ENCODE results near the gene ARHGAP23.
"Not testable (repeated sequence)": the region's sequence is repeated elsewhere in the genome, so short reads cannot be mapped to it uniquely, and the experiment has no call there.

The ARHGAP23 gene

GRCh38 chr17:38421871-38422827, 6.1 kb upstream of the ARHGAP23 start:
- DNase-seq = no peak

- no peak for DNase-seq
Observed at GRCh38 chr17:38424297-38424972, 3.8 kb upstream of the ARHGAP23 start.

- DNase-seq = no peak
Observed at GRCh38 chr17:38425031-38425430, 3.2 kb upstream of the ARHGAP23 start.

GRCh38 chr17:38425744-38426143, 2.5 kb upstream of the ARHGAP23 start:
- no peak for DNase-seq

- no peak for DNase-seq
Observed at GRCh38 chr17:38426441-38426840, 1.8 kb upstream of the ARHGAP23 start.

- no peak for DNase-seq
Observed at GRCh38 chr17:38427160-38427949, 909 bp upstream of the ARHGAP23 start.

GRCh38 chr17:38428643-38429371, 543 bp downstream of the ARHGAP23 start:
- DNase-seq = no peak

- DNase-seq = no peak
Observed at GRCh38 chr17:38429476-38430100, 1.3 kb downstream of the ARHGAP23 start.

GRCh38 chr17:38430316-38430715, 2.1 kb downstream of the ARHGAP23 start:
- no peak for DNase-seq

- DNase-seq = no peak
Observed at GRCh38 chr17:38430822-38431221, 2.6 kb downstream of the ARHGAP23 start.

GRCh38 chr17:38431346-38432145, 3.3 kb downstream of the ARHGAP23 start:
- no peak for DNase-seq

GRCh38 chr17:38434178-38434665, 6.0 kb downstream of the ARHGAP23 start:
- DNase-seq = no peak

GRCh38 chr17:38435795-38436194, 7.5 kb downstream of the ARHGAP23 start:
- DNase-seq = no peak

- no peak for DNase-seq
Observed at GRCh38 chr17:38436386-38436785, 8.1 kb downstream of the ARHGAP23 start.

GRCh38 chr17:38437313-38437712, 9.0 kb downstream of the ARHGAP23 start:
- not testable (repeated sequence) for DNase-seq

- no peak for DNase-seq
Observed at GRCh38 chr17:38439436-38439835, 11.2 kb downstream of the ARHGAP23 start.

- no peak for DNase-seq
Observed at GRCh38 chr17:38440614-38441397, 12.5 kb downstream of the ARHGAP23 start.

- DNase-seq = no peak
Observed at GRCh38 chr17:38441429-38442061, 13.3 kb downstream of the ARHGAP23 start.

GRCh38 chr17:38442548-38442947, 14.3 kb downstream of the ARHGAP23 start:
- no peak for DNase-seq

Measured in NCI-H2029 (cell line).